Right lobe of liver (tissue), 6 donors: ENCODE results near the gene KRTAP9-6. TPM values are rescaled to one million over a fixed set of nuclear protein-coding genes. Genes with fewer than 3 reads are reported as not detected.

Experiments used
- ATAC-seq, 4 donors: fragments of 200-7000 bp; cut with Tn5 transposase; one replicate each; pipeline ENCODE4 v1.9.1; 2020; ENCODE audit warnings: mild to moderate bottlenecking in 4 of 4, moderate library complexity in 4 of 4
- DNase-seq, 3 donors: peaks; one replicate each; pipeline ENCODE4 v3.0.0-alpha.2; 2020
- H3K27ac ChIP-seq, 3 donors: fragments of 200-600 bp; one replicate each; pipeline ENCODE4 v1.8.0; 2022
- H3K27me3 ChIP-seq, 2 donors: fragments of 200-600 bp; one replicate each; pipeline ENCODE4 v1.8.0; 2022
- H3K36me3 ChIP-seq, 4 donors: fragments of 200-600 bp; sonication (generic) in 1 of 4; one replicate each; pipeline versions ENCODE4 v1.5.1 to v1.8.0; 2017 to 2022; ENCODE audit warnings: control low read depth in 1 of 4
- H3K4me1 ChIP-seq, 4 donors: fragments of 200-600 bp; sonication (generic) in 1 of 4; one replicate each; pipeline versions ENCODE4 v1.5.1 to v1.8.0; 2017 to 2022; ENCODE audit warnings: control low read depth in 1 of 4
- H3K4me3 ChIP-seq, 3 donors: fragments of 200-600 bp; one replicate each; pipeline ENCODE4 v1.8.0; 2022
- H3K9me3 ChIP-seq, 4 donors: fragments of 200-600 bp; sonication (generic) in 1 of 4; one replicate each; pipeline versions ENCODE4 v1.5.1 to v1.8.0; 2017 to 2022; ENCODE audit warnings: control low read depth in 1 of 4
- CTCF ChIP-seq, 4 donors: fragments of 200-600 bp in 3 of 4; fragments of 450-650 bp in 1 of 4; IDR thresholded peaks; one replicate each; pipeline versions ENCODE4 v1.5.1 to v1.8.0; 2016 to 2022; ENCODE audit warnings: antibody characterized with exemption in 4 of 4, mild to moderate bottlenecking in 2 of 4
- POLR2A ChIP-seq: fragments of 450-650 bp; IDR thresholded peaks from one replicate; pipeline ENCODE4 v1.6.1; 2017; ENCODE audit warnings: antibody characterized with exemption, mild to moderate bottlenecking
- WGBS: methylation state at CpG from one replicate; pipeline ENCODE4 v1.1.6; 2018; ENCODE audit warnings: low coverage, low lambda C conversion rate; ENCODE audit not compliant: insufficient coverage; ENCODE audit errors: missing lambda C conversion rate; 5-methylcytosine and 5-hydroxymethylcytosine counted together
- intact Hi-C, 2 donors: fragments of 100-400 bp; cut with DNase I; formaldehyde crosslinking; loops; one replicate each; pipeline versions ENCODE4 v1.11.2 to v1.14.1; 2022
- total RNA-seq, 6 experiments: library from RNA; depleted of rRNA in 2 of 6; stranded (reverse); fragments of >200 nt in 2 of 6; fragmentation: NEBNext Ultra II Directional in 3 of 6; extraction: Animal tissue kit (Norgen Biotek cat#: 25700) in 3 of 6; gene quantifications; one replicate each; pipeline versions ENCODE4 v1.1.0 to v1.2.4, GENCODE V29; 2016 to 2023
- donor health status: DM: no; HTN: yes; CAD: no.
- donor health status: DM: no; HTN: no; CAD: no.
- donor health status: DM: no; HTN: no; CAD: no.
- donor health status: DM: no; HTN: yes; CAD: no.
- donor health status: DM: no; HTN: yes; CAD: no.

Gene KRTAP9-6
- total RNA-seq, 6 experiments from 2014 or later = not detected

- Histone ChIP-seq H3K4me1 (no peaks in the 10 kb centered on the region), H3K9me3 (no peaks in the 10 kb centered on the region), H3K27ac (no peak within 1 kb of the TSS), H3K4me3 (no peak within 1 kb of the TSS), H3K36me3 (no peaks in the 10 kb centered on the region), H3K27me3 (no peaks in the 10 kb centered on the region)
- ATAC-seq = no peak
- 44% methylated on average over 7 of the region's 11 CpGs for WGBS
- TF ChIP-seq POLR2A (no peak), CTCF (IDR thresholded peaks at IDR 0.05) (no peak)
- intact Hi-C loops = no loop called here
- DNase-seq = no peak
These were observed 37.0 kb downstream of the KRTAP9-6 start, which contains the start of gene KRTAP29-1 for GRCh38 chr17:41301916-41302901. TSS of gene KRTAP29-1 (minus strand) at chr17:41302851. CDS start at chr17:41302851, 0 bp downstream.

- H3K4me1 ChIP-seq = no peaks in the 10 kb centered on the region
- no peaks in the 10 kb centered on the region for H3K27me3 ChIP-seq
- no peaks in the 10 kb centered on the region for H3K36me3 ChIP-seq
- H3K9me3 ChIP-seq = no peaks in the 10 kb centered on the region
- ATAC-seq = no peak
- intact Hi-C loops = no loop called here
- DNase-seq = no peak
- no peak overlapping the region for H3K27ac ChIP-seq
- TF ChIP-seq POLR2A (no peak), CTCF (IDR thresholded peaks at IDR 0.05) (no peak)
- H3K4me3 ChIP-seq = no peak overlapping the region
- WGBS = 36% methylated on average over 2 of the region's 4 CpGs
These were observed 37.8 kb downstream of the KRTAP9-6 start for GRCh38 chr17:41302981-41303380.

- ATAC-seq = no peak
- Histone ChIP-seq H3K4me1 (no peaks in the 10 kb centered on the region), H3K9me3 (no peaks in the 10 kb centered on the region), H3K4me3 (no peak overlapping the region), H3K36me3 (no peaks in the 10 kb centered on the region), H3K27ac (no peak overlapping the region), H3K27me3 (no peaks in the 10 kb centered on the region)
- TF ChIP-seq CTCF (IDR thresholded peaks at IDR 0.05) (no peak), POLR2A (no peak)
- intact Hi-C loops = no loop called here
- 73% methylated on average over 12 of the region's 12 CpGs for WGBS
- DNase-seq = no peak
These were observed 38.9 kb downstream of the KRTAP9-6 start for GRCh38 chr17:41304091-41304490.

GRCh38 chr17:41307647-41308046 lies 42.5 kb downstream of the KRTAP9-6 start:
- Histone ChIP-seq H3K27me3 (no peaks in the 10 kb centered on the region), H3K27ac (no peak overlapping the region), H3K4me1 (no peaks in the 10 kb centered on the region), H3K4me3 (no peak overlapping the region), H3K36me3 (no peaks in the 10 kb centered on the region), H3K9me3 (no peaks in the 10 kb centered on the region)
- intact Hi-C loops = no loop called here
- DNase-seq (no peak), ATAC-seq (peak in 3 of 4 donors; percentile 25 to 38 (median 31))
- WGBS = 72% methylated on average over 9 of the region's 9 CpGs
- TF ChIP-seq POLR2A (no peak), CTCF (IDR thresholded peaks at IDR 0.05) (no peak)
